ENCODE data around the gene CACNA2D3. TPM values are rescaled to one million over a fixed set of nuclear protein-coding genes. Genes with fewer than 3 reads are reported as not detected.

The CACNA2D3 gene
- total RNA-seq, 6 donors from 2014 or later: 2.9 to 16.8 (median 4.9) TPM

DNA sequence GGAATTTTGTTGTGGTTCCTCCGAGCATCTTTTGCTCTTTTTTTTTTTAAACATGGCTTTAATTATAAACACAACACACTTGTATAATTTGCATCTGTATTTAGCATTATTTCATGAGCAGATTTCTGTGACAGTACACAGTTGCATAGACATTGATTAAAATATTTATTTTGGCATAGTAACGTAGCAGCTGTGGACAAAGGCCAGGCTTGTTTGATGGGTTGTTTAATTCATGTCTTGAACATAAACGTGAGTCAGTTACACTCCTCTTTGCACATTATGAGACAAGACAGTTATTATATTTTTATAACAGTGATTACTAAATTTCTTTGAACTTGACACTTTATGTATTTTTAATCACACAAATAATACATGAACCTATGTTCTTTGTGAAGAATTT lies 182.5 kb downstream of the CACNA2D3 start:
- 61 to 63% methylated on average over 3 of the region's 3 CpGs for WGBS, 2 donors
- no peak overlapping the region for H3K27ac ChIP-seq
- no peak for ATAC-seq (ENCODE audit: low FRiP score in 2 of 2)
- TF ChIP-seq POLR2AphosphoS5 (IDR thresholded peaks at IDR 0.05) (no peak), POLR2A (IDR thresholded peaks at IDR 0.05) (no peak), EP300 (IDR thresholded peaks at IDR 0.05) (no peak)
- TF ChIP-seq, protein P1, sequence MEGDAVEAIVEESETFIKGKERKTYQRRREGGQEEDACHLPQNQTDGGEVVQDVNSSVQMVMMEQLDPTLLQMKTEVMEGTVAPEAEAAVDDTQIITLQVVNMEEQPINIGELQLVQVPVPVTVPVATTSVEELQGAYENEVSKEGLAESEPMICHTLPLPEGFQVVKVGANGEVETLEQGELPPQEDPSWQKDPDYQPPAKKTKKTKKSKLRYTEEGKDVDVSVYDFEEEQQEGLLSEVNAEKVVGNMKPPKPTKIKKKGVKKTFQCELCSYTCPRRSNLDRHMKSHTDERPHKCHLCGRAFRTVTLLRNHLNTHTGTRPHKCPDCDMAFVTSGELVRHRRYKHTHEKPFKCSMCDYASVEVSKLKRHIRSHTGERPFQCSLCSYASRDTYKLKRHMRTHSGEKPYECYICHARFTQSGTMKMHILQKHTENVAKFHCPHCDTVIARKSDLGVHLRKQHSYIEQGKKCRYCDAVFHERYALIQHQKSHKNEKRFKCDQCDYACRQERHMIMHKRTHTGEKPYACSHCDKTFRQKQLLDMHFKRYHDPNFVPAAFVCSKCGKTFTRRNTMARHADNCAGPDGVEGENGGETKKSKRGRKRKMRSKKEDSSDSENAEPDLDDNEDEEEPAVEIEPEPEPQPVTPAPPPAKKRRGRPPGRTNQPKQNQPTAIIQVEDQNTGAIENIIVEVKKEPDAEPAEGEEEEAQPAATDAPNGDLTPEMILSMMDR (IDR thresholded peaks at IDR 0.05): no peak
- no peak for DNase-seq
- H3K9me3 ChIP-seq: no peaks in the 10 kb centered on the region
- H3K4me3 ChIP-seq: no peak overlapping the region
- no peaks in the 10 kb centered on the region for H3K36me3 ChIP-seq
- no peaks in the 10 kb centered on the region for H3K27me3 ChIP-seq
- H3K4me1 ChIP-seq: no peaks in the 10 kb centered on the region

DNA sequence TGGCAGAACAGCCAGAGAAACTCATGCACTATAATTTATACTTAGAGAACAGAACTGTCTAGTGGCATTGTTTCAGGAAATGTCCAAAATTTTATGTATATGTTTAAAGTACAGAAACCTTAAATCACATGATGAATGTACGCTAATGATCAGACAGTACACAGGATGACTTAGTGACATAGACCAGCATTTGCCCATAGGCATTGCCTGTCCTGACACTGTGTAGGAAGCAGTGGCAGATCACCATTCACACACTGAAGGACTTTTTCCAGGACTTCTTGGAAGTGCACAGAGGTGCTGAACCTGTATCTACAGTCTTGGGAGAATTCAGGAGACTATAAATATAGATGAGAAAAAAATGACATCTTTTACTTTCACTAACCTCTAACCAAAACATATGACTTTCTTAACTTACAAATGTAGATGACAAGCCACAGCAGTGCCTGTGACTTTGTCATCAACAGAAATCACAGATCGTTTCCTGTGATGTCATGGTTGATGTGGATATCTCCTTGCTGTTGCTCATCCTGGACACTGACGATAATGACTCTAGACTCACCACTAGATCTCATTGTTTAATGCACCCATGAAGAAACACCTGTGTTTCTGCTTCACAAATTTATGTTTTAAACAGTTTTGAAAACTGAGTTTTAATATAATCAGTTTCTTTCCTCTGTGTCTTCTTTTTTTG lies 183.2 kb downstream of the CACNA2D3 start:
- Histone ChIP-seq H3K27me3 (no peaks in the 10 kb centered on the region), H3K27ac (no peak overlapping the region)
- 54 to 86% methylated on average over 3 of the region's 3 CpGs for WGBS, 2 donors

DNA sequence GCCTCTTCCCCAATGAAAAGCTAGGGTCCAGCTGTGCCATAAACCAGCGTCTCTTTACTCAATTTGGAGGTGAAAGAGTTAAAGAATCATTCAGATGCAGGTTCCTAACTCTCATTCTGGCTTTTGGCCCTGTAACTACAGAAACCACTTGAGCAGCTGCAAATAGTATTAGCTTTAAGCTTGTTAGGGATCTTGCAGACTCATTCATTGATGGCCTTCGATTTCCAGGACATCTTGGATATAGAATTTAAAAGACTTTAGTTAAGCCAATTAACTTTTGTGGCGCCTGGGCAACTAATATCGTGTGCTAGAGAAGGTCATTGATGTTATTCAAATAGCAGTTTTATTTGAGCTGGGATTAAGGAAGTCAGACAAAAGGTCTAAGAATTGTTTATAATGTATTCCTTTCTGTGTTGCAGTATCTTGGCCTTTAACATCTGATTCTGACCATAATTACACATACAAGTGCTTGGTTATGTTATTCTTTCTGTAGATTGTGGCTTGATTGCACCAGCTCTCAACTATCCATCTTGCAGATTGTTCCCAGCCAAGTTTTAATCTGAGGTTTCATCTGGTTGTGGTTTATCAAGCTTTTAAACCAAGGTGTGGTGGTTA lies 185.3 kb downstream of the CACNA2D3 start:
- 60 to 69% methylated on average over 4 of the region's 4 CpGs for WGBS, 2 donors
- Histone ChIP-seq H3K4me1 (no peaks in the 10 kb centered on the region), H3K27ac (no peak overlapping the region), H3K27me3 (no peaks in the 10 kb centered on the region), H3K36me3 (no peaks in the 10 kb centered on the region), H3K4me3 (no peak overlapping the region), H3K9me3 (no peaks in the 10 kb centered on the region)
- no peak for TF ChIP-seq POLR2AphosphoS5 (IDR thresholded peaks at IDR 0.05)
- no peak for TF ChIP-seq POLR2A (IDR thresholded peaks at IDR 0.05)
- TF ChIP-seq, protein P1 (IDR thresholded peaks at IDR 0.05): no peak
- TF ChIP-seq EP300 (IDR thresholded peaks at IDR 0.05): no peak
- ATAC-seq (ENCODE audit: low FRiP score in 2 of 2): no peak
- no peak for DNase-seq

More for the DNA sequence above, 183.2 kb downstream of the CACNA2D3 start:
- TF ChIP-seq EP300 (IDR thresholded peaks at IDR 0.05): no peak
- no peak for TF ChIP-seq POLR2A (IDR thresholded peaks at IDR 0.05)
- TF ChIP-seq POLR2AphosphoS5 (IDR thresholded peaks at IDR 0.05): no peak
- TF ChIP-seq, protein P1 (IDR thresholded peaks at IDR 0.05): no peak
- DNase-seq (no peak), ATAC-seq (ENCODE audit: low FRiP score in 2 of 2) (no peak)
- H3K36me3 ChIP-seq: no peaks in the 10 kb centered on the region
- H3K9me3 ChIP-seq: no peaks in the 10 kb centered on the region
- H3K4me1 ChIP-seq: no peaks in the 10 kb centered on the region
- H3K4me3 ChIP-seq: no peak overlapping the region

DNA sequence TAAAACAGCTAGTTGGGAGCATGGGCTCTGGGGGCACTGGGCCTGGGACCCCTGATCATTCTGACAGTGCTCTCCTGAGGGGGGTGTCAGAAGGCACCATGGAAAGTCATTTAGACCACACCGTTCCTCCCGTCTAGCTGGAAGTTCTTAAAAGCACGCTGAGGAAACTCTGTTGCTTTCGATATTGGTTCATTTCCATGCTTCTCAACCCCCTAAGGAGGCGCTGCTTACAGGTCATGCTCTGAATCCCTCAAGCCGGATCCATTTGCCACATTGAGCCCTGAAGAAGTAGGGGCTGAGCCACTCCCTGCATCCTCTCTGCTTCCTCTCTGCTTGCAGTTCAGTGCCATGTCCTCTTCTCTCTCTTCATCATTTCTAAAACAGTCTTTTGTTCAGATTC lies 187.2 kb downstream of the CACNA2D3 start:
- Histone ChIP-seq H3K4me3 (no peak overlapping the region), H3K27ac (no peak overlapping the region), H3K36me3 (no peaks in the 10 kb centered on the region), H3K9me3 (no peaks in the 10 kb centered on the region), H3K4me1 (no peaks in the 10 kb centered on the region), H3K27me3 (no peaks in the 10 kb centered on the region)
- DNase-seq (no peak), ATAC-seq (ENCODE audit: low FRiP score in 2 of 2) (no peak)
- TF ChIP-seq, protein P1 (IDR thresholded peaks at IDR 0.05): no peak
- no peak for TF ChIP-seq POLR2AphosphoS5 (IDR thresholded peaks at IDR 0.05)
- 44 to 67% methylated on average over 6 of the region's 6 CpGs for WGBS, 2 donors

Data from upper lobe of left lung (tissue), 6 donors.